ENCODE data around the gene TRAPPC6A. TPM values are rescaled to one million over a fixed set of nuclear protein-coding genes. Genes with fewer than 3 reads are reported as not detected.
"Not testable (repeated sequence)": the region's sequence is repeated elsewhere in the genome, so short reads cannot be mapped to it uniquely, and the experiment has no call there.

The TRAPPC6A gene
- total and polyA plus RNA-seq, 3 donors from 2014 or later = 37.0 to 42.8 (median 38.7) TPM

- Histone ChIP-seq H3K36me3 (ENCODE audit: low read depth, missing control alignments) (no peaks in the 10 kb centered on the region), H3K27me3 (no peaks in the 10 kb centered on the region), H3K4me3 (no peak overlapping the region), H3K27ac (no peak overlapping the region), H3K4me1 (no peaks in the 10 kb centered on the region), H3K9me3 (no peaks in the 10 kb centered on the region)
- TF ChIP-seq POLR2A (IDR thresholded peaks at IDR 0.05) (no peak), CTCF (IDR thresholded peaks at IDR 0.05) (no peak)
- intact Hi-C loops (cut with DNase I; ENCODE audit: low total_unique reads) = no loop called here
- no peak for DNase-seq
- WGBS, 2 donors = 83 to 84% methylated on average over 6 of the region's 6 CpGs
Measured at GRCh38 chr19:45124021-45124420, 54.0 kb downstream of the TRAPPC6A start.

GRCh38 chr19:45123440-45123850 lies 54.6 kb downstream of the TRAPPC6A start:
- no peaks in the 10 kb centered on the region for H3K27me3 ChIP-seq
- DNase-seq = no peak
- TF ChIP-seq CTCF (IDR thresholded peaks at IDR 0.05) (no peak), POLR2A (IDR thresholded peaks at IDR 0.05) (no peak)
- H3K27ac ChIP-seq = no peak overlapping the region
- WGBS, 2 donors = 83 to 89% methylated on average over 7 to 9 of the region's 9 CpGs
- H3K36me3 ChIP-seq (ENCODE audit: low read depth, missing control alignments) = no peaks in the 10 kb centered on the region
- intact Hi-C loops (cut with DNase I; ENCODE audit: low total_unique reads) = no loop called here
- no peaks in the 10 kb centered on the region for H3K4me1 ChIP-seq
- no peak overlapping the region for H3K4me3 ChIP-seq
- no peaks in the 10 kb centered on the region for H3K9me3 ChIP-seq

GRCh38 chr19:45122832-45123231 lies 55.2 kb downstream of the TRAPPC6A start:
- Histone ChIP-seq H3K9me3 (no peaks in the 10 kb centered on the region), H3K27ac (no peak overlapping the region), H3K4me1 (no peaks in the 10 kb centered on the region), H3K4me3 (no peak overlapping the region), H3K27me3 (no peaks in the 10 kb centered on the region), H3K36me3 (ENCODE audit: low read depth, missing control alignments) (no peaks in the 10 kb centered on the region)
- 63 to 80% methylated on average over 6 of the region's 6 CpGs for WGBS, 2 donors
- DNase-seq = no peak
- no peak for TF ChIP-seq POLR2A (IDR thresholded peaks at IDR 0.05)
- no peak for TF ChIP-seq CTCF (IDR thresholded peaks at IDR 0.05)
- intact Hi-C loops (cut with DNase I; ENCODE audit: low total_unique reads) = no loop called here

GRCh38 chr19:45121827-45122345 lies 56.2 kb downstream of the TRAPPC6A start:
- no peak overlapping the region for H3K4me3 ChIP-seq
- no peaks in the 10 kb centered on the region for H3K27me3 ChIP-seq
- no peaks in the 10 kb centered on the region for H3K4me1 ChIP-seq
- WGBS, 2 donors = 87 to 90% methylated on average over 10 to 11 of the region's 11 CpGs
- H3K9me3 ChIP-seq = no peaks in the 10 kb centered on the region
- H3K27ac ChIP-seq = no peak overlapping the region
- DNase-seq = no peak
- TF ChIP-seq POLR2A (IDR thresholded peaks at IDR 0.05) (no peak), CTCF (IDR thresholded peaks at IDR 0.05) (no peak)
- no peaks in the 10 kb centered on the region for H3K36me3 ChIP-seq (ENCODE audit: low read depth, missing control alignments)
- intact Hi-C loops (cut with DNase I; ENCODE audit: low total_unique reads) = no loop called here

GRCh38 chr19:45119582-45119981 lies 58.5 kb downstream of the TRAPPC6A start:
- no peak overlapping the region for H3K4me3 ChIP-seq
- WGBS, 2 donors = 92 to 94% methylated on average over 6 of the region's 6 CpGs
- no peak for TF ChIP-seq CTCF (IDR thresholded peaks at IDR 0.05)
- TF ChIP-seq POLR2A (IDR thresholded peaks at IDR 0.05) = no peak
- no peaks in the 10 kb centered on the region for H3K4me1 ChIP-seq
- intact Hi-C loops (cut with DNase I; ENCODE audit: low total_unique reads) = no loop called here
- no peaks in the 10 kb centered on the region for H3K27me3 ChIP-seq
- DNase-seq = no peak
- no peak overlapping the region for H3K27ac ChIP-seq
- no peaks in the 10 kb centered on the region for H3K36me3 ChIP-seq (ENCODE audit: low read depth, missing control alignments)
- no peaks in the 10 kb centered on the region for H3K9me3 ChIP-seq

- WGBS, 2 donors = 69 to 70% methylated on average over 15 to 18 of the region's 18 CpGs
- H3K27ac ChIP-seq; intact Hi-C loops (cut with DNase I; ENCODE audit: low total_unique reads); H3K36me3 ChIP-seq (ENCODE audit: low read depth, missing control alignments); H3K4me3 ChIP-seq; H3K4me1 ChIP-seq; DNase-seq; H3K27me3 ChIP-seq; H3K9me3 ChIP-seq: not testable (repeated sequence)
Measured at GRCh38 chr19:45118591-45119355, 59.3 kb downstream of the TRAPPC6A start.
